Measurements from ENCODE around the gene TNFRSF11A. TPM values are rescaled to one million over a fixed set of nuclear protein-coding genes. Genes with fewer than 3 reads are reported as not detected.

The TNFRSF11A gene
- total RNA-seq, 1 donor: not detected

DNA sequence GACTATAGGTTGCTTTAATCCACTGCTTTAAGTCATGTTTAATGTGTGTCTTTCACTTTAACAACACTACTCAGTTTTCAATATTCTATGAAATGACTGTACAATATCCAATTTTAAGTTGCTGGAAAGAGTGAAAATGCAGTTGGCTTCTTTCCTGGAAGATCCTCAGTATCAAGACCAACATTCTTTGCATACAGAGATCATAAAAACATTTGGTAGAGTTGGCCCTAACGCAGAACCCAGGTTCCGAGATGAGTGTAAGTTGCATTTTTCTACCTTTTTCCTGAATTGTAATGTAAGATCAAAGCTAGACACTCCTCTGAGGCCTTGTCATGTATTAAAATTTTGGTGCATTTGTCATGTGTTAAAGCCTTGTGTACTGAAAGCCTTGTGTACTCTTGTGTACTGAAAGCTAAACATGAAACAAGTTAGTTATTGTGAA lies 42.9 kb upstream of the TNFRSF11A start:
- no peak overlapping the region for H3K4me3 ChIP-seq (ENCODE audit: low read depth, low read length)
- peak; percentile 40 for DNase-seq (ENCODE audit: low read depth)
- TF ChIP-seq, protein P1, sequence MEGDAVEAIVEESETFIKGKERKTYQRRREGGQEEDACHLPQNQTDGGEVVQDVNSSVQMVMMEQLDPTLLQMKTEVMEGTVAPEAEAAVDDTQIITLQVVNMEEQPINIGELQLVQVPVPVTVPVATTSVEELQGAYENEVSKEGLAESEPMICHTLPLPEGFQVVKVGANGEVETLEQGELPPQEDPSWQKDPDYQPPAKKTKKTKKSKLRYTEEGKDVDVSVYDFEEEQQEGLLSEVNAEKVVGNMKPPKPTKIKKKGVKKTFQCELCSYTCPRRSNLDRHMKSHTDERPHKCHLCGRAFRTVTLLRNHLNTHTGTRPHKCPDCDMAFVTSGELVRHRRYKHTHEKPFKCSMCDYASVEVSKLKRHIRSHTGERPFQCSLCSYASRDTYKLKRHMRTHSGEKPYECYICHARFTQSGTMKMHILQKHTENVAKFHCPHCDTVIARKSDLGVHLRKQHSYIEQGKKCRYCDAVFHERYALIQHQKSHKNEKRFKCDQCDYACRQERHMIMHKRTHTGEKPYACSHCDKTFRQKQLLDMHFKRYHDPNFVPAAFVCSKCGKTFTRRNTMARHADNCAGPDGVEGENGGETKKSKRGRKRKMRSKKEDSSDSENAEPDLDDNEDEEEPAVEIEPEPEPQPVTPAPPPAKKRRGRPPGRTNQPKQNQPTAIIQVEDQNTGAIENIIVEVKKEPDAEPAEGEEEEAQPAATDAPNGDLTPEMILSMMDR (IDR thresholded peaks at IDR 0.05; ENCODE audit: insufficient read depth, low read depth, low read length): no peak

DNA sequence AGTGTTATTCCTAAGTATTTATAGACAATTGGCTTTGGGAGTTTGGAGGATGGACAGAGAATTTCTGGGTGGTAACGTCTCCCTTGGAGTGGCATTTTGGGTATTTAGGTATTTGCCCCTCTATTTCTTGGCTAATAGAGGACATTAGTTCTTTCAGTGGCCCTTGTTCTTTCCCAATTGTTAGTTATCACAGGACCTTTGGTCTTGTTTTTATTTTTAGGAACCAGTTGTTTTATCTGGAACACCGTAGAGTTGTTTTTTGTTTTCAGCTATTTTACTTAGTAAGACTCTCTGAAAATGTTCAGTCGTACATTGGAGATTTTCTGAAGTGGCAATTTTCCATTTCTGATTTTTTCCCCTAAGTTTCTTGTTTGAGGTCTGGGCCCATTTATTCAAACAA lies 40.5 kb upstream of the TNFRSF11A start:
- TF ChIP-seq, protein P1 (IDR thresholded peaks at IDR 0.05; ENCODE audit: insufficient read depth, low read depth, low read length): no peak

DNA sequence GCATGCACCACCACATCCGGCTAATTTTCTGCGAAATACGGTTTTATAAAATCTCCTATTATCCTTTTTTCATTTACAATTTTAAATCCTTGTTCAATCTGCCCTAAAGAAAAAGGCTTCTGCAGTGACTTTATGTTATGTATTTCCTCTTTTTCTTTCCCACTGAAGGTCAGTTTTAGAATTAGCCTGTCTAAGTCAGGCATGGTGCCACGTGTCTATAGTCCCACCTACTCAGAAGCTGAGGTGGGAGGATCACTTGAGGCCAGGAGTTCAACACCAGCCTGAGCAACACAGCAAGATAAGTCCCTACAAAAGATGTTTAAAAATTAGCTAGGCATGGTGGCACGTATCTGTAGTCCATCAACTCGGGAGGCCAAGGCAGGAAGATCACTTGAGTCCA lies 39.8 kb upstream of the TNFRSF11A start:
- no peak for DNase-seq (ENCODE audit: low read depth)
- TF ChIP-seq, protein P1 (IDR thresholded peaks at IDR 0.05; ENCODE audit: insufficient read depth, low read depth, low read length): no peak
- H3K4me3 ChIP-seq (ENCODE audit: low read depth, low read length): no peak overlapping the region

More for the DNA sequence above, 40.5 kb upstream of the TNFRSF11A start:
- no peak for DNase-seq (ENCODE audit: low read depth)
- H3K4me3 ChIP-seq (ENCODE audit: low read depth, low read length): no peak overlapping the region

DNA sequence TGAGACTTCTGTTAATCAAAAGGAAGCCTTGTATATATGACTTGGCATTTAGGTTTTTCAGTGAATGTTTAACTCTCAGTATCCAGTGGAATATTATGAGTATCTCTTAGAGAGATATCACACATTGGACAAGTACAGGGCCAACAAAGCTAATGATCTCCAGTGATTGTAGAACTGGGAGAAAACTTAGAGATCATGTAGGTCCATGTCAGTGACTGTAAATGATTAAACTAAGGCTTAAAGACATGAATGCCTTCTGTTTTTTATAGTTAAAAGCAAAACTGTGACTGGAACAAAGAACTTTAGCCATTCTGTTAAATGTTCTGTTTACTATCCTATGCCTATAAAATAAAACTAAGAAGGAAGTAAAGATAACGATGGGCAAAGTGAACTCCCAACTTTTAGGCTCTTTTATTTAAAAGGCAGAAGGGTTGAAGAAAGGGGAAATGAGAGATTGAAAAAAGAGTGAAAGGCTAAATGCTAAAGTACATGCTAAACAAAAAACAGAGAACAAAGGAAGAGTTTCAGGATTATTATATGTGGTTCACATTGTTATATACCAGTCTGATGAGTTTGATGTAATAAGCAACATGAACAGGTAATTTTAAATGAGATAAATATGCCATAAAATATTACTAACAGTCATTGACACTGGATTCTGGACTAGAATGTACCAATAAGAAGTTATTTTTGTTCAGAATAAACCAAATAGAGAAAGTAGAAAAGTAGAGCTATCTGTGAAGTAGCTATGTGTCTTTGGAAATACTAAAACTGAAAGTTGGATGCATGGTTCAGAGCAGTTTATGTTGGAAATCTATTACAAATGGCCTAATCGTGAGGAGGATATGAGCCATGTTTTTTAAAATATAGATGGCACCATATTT lies 37.1 kb upstream of the TNFRSF11A start:
- no peak for DNase-seq (ENCODE audit: low read depth)
- no peak overlapping the region for H3K4me3 ChIP-seq (ENCODE audit: low read depth, low read length)
- TF ChIP-seq, protein P1 (IDR thresholded peaks at IDR 0.05; ENCODE audit: insufficient read depth, low read depth, low read length): no peak

DNA sequence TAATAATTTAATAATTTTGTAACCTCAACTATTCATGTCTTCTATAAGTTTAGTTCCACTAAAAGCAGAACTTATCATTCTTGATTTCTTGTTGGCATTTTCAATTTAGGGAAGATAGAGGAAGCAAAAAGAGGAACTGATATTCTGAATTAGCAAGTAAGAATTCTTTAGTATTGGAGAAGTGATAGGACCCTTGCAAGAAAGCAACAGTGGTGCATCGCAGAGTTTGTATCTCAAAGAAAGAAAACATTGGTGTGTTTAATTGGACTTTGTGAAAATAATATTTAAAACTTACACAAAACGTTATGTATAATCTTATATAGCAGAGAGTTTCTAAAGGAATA lies 36.5 kb upstream of the TNFRSF11A start:
- TF ChIP-seq, protein P1 (IDR thresholded peaks at IDR 0.05; ENCODE audit: insufficient read depth, low read depth, low read length): no peak

DNA sequence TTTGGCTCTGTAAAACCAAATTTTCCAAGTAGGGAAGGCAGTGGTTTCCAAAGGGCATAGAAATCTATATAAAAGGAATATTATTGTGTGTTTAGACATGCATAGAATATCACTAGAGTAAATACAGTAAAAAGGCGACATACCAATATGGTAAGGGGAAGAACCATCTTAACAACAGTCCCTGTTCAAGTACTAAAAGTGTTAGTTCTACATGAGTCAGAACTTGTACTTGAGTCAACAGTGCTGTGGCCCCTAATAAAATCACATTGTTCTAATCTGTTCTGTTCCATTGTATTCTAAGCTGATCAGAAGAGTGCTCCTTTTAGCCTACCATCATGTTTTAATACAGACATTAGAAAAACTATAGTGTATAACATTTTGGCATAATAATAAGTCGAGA lies 36.1 kb upstream of the TNFRSF11A start:
- no peak overlapping the region for H3K4me3 ChIP-seq (ENCODE audit: low read depth, low read length)
- DNase-seq (ENCODE audit: low read depth): no peak
- TF ChIP-seq, protein P1 (IDR thresholded peaks at IDR 0.05; ENCODE audit: insufficient read depth, low read depth, low read length): no peak

More for the DNA sequence above, 36.5 kb upstream of the TNFRSF11A start:
- H3K4me3 ChIP-seq (ENCODE audit: low read depth, low read length): no peak overlapping the region
- DNase-seq (ENCODE audit: low read depth): no peak
